CD4-positive, CD25-positive, alpha-beta regulatory T cell (primary cell): ENCODE results near the gene PPP2R3C. TPM values are rescaled to one million over a fixed set of nuclear protein-coding genes. Genes with fewer than 3 reads are reported as not detected.

Experiments used
- ATAC-seq, 2 donors: fragments of 150-1000 bp; cut with Tn5 transposase; one replicate each; pipeline ENCODE4 v1.10.0; 2021; ENCODE audit warnings: low read depth in 2 of 2, moderate number of reproducible peaks in 2 of 2, moderate library complexity in 1 of 2
- DNase-seq, 3 donors: peaks; one replicate each; pipeline versions ENCODE4 v3.0.0 to v3.0.0-alpha.2; 2012 to 2022; ENCODE audit warnings: mixed read lengths in 1 of 3
- H3K27ac ChIP-seq: one replicate; pipeline ENCODE4 v1.7.0; 2013; ENCODE audit warnings: mild to moderate bottlenecking, low read length; ENCODE audit not compliant: insufficient read depth, poor library complexity, severe bottlenecking
- H3K27me3 ChIP-seq: one replicate; pipeline ENCODE4 v1.7.0; 2013; ENCODE audit warnings: low read length; ENCODE audit not compliant: control insufficient read depth, insufficient read depth
- H3K36me3 ChIP-seq: one replicate; pipeline ENCODE4 v1.7.0; 2013; ENCODE audit warnings: mild to moderate bottlenecking, low read length, moderate library complexity; ENCODE audit not compliant: control insufficient read depth, insufficient read depth
- H3K4me1 ChIP-seq: 2 replicates; pipeline ENCODE4 v1.7.0; 2013; ENCODE audit warnings: mild to moderate bottlenecking, low read length; ENCODE audit not compliant: insufficient read depth, control insufficient read depth, poor library complexity, severe bottlenecking
- H3K4me3 ChIP-seq: one replicate; pipeline ENCODE4 v1.7.0; 2013; ENCODE audit warnings: low read depth, mild to moderate bottlenecking, low read length, moderate library complexity
- H3K9me3 ChIP-seq, 2 experiments: 1 replicate in 1 of 2; 2 replicates in 1 of 2; pipeline ENCODE4 v1.7.0; 2013; ENCODE audit warnings: low read length in 2 of 2, mild to moderate bottlenecking in 1 of 2, moderate library complexity in 1 of 2; ENCODE audit not compliant: control insufficient read depth in 2 of 2
- H3K27ac Mint-ChIP-seq, 3 donors: one replicate each; pipeline ENCODE4 v1.8.0; 2020 to 2022; ENCODE audit warnings: mild to moderate bottlenecking in 3 of 3, mixed read lengths in 3 of 3, moderate library complexity in 2 of 3
- H3K27me3 Mint-ChIP-seq: one replicate; pipeline ENCODE4 v1.8.0; 2022; ENCODE audit warnings: mild to moderate bottlenecking, mixed read lengths
- H3K36me3 Mint-ChIP-seq: one replicate; pipeline ENCODE4 v1.8.0; 2020; ENCODE audit warnings: mixed read lengths
- H3K4me1 Mint-ChIP-seq, 4 donors: one replicate each; pipeline ENCODE4 v1.8.0; 2020 to 2022; ENCODE audit warnings: mixed read lengths in 4 of 4, mild to moderate bottlenecking in 1 of 4
- H3K4me3 Mint-ChIP-seq, 4 donors: one replicate each; pipeline ENCODE4 v1.8.0; 2020 to 2022; ENCODE audit warnings: mild to moderate bottlenecking in 4 of 4, mixed read lengths in 4 of 4, moderate library complexity in 3 of 4
- H3K9me3 Mint-ChIP-seq, 7 donors: one replicate each; pipeline ENCODE4 v1.8.0; 2020 to 2022; ENCODE audit warnings: mixed read lengths in 7 of 7, mild to moderate bottlenecking in 3 of 7, moderate library complexity in 2 of 7
- polyA plus RNA-seq, 4 donors: library from polyadenylated mRNA; unstranded; fragments of 300-500 nt; fragmentation: Illumina TruSeq; gene quantifications; one replicate each; pipeline ENCODE4 v1.2.3, GENCODE V29; 2021
- total RNA-seq: library from RNA; stranded (reverse); gene quantifications from one replicate; pipeline ENCODE4 v1.2.3, GENCODE V29; 2022

Gene PPP2R3C
- total RNA-seq (52.6 TPM), polyA plus RNA-seq (100 to 1,000 TPM in 1 of 4 donors, 10 to 100 TPM in 3; 81.5 to 100 (median 89.3) TPM)

DNA sequence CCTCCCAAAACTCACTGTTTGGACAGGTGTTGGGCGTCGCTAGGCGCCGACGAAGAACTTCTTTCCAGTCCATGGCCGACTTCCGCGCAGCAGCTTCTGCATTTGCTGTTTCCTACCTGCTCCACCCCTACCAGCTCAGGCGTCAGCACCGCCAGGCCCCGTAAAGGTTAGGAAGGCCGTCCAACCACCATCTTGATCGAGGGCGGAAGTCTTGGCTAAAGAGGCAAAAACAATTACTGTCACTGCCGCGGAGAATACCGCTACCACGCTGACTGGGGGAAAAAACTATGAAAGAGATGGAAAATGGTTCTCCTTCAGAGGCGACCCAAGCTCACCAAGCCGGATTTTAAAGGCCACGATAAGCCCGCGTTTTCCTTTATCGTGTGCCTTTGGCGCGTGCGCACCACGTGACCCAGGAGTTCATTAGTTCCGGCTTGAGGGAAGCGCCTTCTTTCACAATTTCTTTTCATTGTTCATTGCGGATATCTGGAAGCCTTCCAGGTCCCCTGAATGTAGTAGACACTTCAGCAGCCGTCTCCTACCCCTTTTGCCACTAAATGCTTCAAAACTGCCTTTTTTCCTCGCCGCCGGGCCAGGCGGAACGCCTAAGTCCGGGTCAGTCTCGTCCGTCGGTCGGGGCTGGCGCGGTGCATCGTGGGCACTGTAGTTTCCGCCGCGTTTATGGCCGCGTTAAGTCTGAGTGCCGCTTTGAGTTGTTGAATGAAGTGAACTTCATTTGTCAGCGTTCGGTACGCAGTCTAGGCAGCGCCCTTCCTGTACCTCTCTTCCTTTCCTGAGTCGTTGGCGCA is at the start of gene PPP2R3C, which contains the start of gene PRORP:
TSS of gene PPP2R3C (minus strand) at position 104 of the 809 bp plus-strand sequence. CDS start at position 73, 31 bp downstream.
TSS of gene PRORP (plus strand) at position 666 of the 809 bp plus-strand sequence. CDS start 694 bp downstream, outside the sequence.
- peaks cover 8% of the 10 kb centered on the region for H3K36me3 ChIP-seq
- Mint-ChIP-seq H3K9me3 (no peaks in the 10 kb centered on the region), H3K4me1 (peaks cover 18 to 86% (median 51%) of the 10 kb centered on the region in 4 donors), H3K27me3 (peaks cover 9% of the 10 kb centered on the region), H3K27ac (peak within 1 kb of the TSS; percentile 99 to 100 (median 100)), H3K4me3 (peak within 1 kb of the TSS; percentile 94 to 100 (median 99)), H3K36me3 (peaks cover 23% of the 10 kb centered on the region)
- peak within 1 kb of the TSS; percentile 99 for H3K4me3 ChIP-seq
- peaks cover 56% of the 10 kb centered on the region for H3K4me1 ChIP-seq
- no peaks in the 10 kb centered on the region for H3K9me3 ChIP-seq
- peak; percentile 87 to 90 for ATAC-seq
- H3K27ac ChIP-seq = peak within 1 kb of the TSS; percentile 100
- no peaks in the 10 kb centered on the region for H3K27me3 ChIP-seq
- DNase-seq = peak; percentile 91 to 97 (median 93)

DNA sequence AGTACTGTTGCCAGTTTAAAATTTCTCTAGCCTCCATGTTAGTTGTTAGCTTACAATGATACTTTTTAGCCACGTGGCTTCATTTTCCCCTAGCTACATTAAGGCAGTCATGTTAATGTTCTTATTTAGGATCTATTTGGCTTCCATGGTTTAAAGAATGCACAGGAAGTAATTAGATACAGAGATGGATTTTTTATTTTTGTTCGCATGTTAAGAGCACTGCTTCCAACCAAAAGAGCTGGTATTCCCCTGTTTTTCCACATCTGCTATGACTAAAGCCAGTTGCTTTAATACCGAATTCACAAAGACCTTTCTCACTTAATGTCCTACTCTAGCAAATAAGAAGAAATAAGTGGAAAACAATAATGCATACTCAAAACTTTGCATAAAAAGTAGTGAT is 45.7 kb upstream of the PPP2R3C start:
- Mint-ChIP-seq H3K27ac (no peak overlapping the region), H3K9me3 (peaks cover 0 to 7% (median 0%) of the 10 kb centered on the region in 7 donors), H3K4me1 (peaks cover 9 to 24% (median 20%) of the 10 kb centered on the region in 4 donors), H3K4me3 (no peak overlapping the region), H3K36me3 (peaks cover 41% of the 10 kb centered on the region), H3K27me3 (no peaks in the 10 kb centered on the region)
- Histone ChIP-seq H3K9me3 (no peaks in the 10 kb centered on the region), H3K27ac (no peak overlapping the region), H3K27me3 (no peaks in the 10 kb centered on the region), H3K4me3 (no peak overlapping the region), H3K36me3 (peaks cover 26% of the 10 kb centered on the region), H3K4me1 (no peaks in the 10 kb centered on the region)
- ATAC-seq = no peak
- no peak for DNase-seq

DNA sequence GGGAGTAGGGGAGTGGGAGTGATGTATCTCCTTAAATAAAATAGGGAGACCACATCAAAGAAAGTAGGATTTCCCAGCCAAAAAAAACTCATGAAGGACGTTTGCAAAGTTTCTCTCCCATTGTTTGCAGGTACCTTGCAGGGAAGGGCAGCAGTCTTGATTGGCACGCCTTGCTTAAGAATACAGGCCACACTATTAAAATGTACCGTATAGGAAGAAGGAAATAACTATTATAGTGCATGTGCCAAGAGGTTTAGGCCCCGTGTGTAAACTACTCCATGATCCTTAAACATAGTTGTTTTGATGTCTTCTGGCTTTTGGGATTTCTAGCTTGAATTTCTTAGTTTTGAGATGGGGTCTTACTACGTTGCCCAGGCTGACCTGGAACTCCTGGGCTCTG is 43.1 kb upstream of the PPP2R3C start:
- no peak overlapping the region for H3K27ac ChIP-seq
- H3K4me3 Mint-ChIP-seq = no peak overlapping the region
- peaks cover 4% of the 10 kb centered on the region for H3K4me1 ChIP-seq
- H3K9me3 Mint-ChIP-seq = peaks cover 0 to 6% (median 0%) of the 10 kb centered on the region in 7 donors
- ATAC-seq (no peak), DNase-seq (no peak)
- H3K36me3 Mint-ChIP-seq = peaks cover 40% of the 10 kb centered on the region
- H3K27ac Mint-ChIP-seq = peak overlapping the region in 1 of 3 donors; percentile 70
- H3K36me3 ChIP-seq = peaks cover 27% of the 10 kb centered on the region
- H3K4me1 Mint-ChIP-seq = peaks cover 24 to 44% (median 33%) of the 10 kb centered on the region in 4 donors
- H3K9me3 ChIP-seq = no peaks in the 10 kb centered on the region
- no peaks in the 10 kb centered on the region for H3K27me3 Mint-ChIP-seq
- no peaks in the 10 kb centered on the region for H3K27me3 ChIP-seq
- H3K4me3 ChIP-seq = no peak overlapping the region

DNA sequence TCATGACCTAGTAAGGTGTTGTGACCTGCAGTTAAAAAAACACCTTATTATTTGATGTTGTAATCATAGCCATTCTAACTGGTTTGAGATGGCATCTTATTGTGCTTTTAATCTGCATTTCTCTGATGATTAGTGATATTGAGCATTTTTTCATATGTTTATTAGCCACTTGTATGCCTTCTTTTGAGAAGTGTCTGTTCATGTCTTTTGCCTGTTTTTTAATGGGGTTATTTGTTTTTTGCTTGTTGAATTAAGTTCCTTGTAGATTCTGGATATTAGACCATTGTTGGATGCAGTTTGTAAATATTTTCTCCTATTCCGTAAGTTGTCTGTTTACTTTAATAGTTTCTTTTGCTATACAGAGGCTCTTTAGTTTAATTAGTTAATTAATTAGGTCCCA is 41.6 kb upstream of the PPP2R3C start:
- Mint-ChIP-seq H3K4me1 (peaks cover 27 to 48% (median 33%) of the 10 kb centered on the region in 4 donors), H3K27ac (no peak overlapping the region), H3K27me3 (no peaks in the 10 kb centered on the region), H3K9me3 (no peaks in the 10 kb centered on the region), H3K4me3 (no peak overlapping the region), H3K36me3 (peaks cover 40% of the 10 kb centered on the region)
- H3K4me3 ChIP-seq = no peak overlapping the region
- ATAC-seq = no peak
- H3K4me1 ChIP-seq = peaks cover 4% of the 10 kb centered on the region
- H3K36me3 ChIP-seq = peaks cover 35% of the 10 kb centered on the region
- H3K27ac ChIP-seq = no peak overlapping the region
- no peaks in the 10 kb centered on the region for H3K27me3 ChIP-seq
- no peak for DNase-seq
- no peaks in the 10 kb centered on the region for H3K9me3 ChIP-seq

DNA sequence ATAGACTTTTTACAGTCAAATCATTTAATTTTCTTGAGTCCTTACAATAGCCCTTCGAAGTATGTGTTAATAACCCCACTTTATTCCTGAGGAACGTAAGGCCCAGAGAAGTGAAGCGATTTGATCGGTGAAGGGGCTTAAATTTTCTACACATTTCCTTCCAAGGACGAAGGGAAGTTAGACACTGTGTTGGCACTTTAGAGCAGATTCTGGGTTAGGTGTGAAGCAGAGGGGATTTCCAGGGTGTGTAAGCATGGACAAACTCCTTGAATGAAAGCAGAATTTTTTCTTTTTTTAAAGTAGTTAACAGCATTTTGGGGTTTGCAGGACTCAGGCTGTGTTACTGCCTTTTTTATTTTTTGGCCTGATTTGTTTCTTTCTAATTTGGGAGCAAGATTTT is 39.4 kb upstream of the PPP2R3C start:
- Mint-ChIP-seq H3K27me3 (no peaks in the 10 kb centered on the region), H3K4me1 (peaks cover 33 to 52% (median 37%) of the 10 kb centered on the region in 4 donors), H3K4me3 (no peak overlapping the region), H3K9me3 (no peaks in the 10 kb centered on the region), H3K27ac (peak overlapping the region in 2 of 3 donors; percentile 26 to 40), H3K36me3 (peaks cover 34% of the 10 kb centered on the region)
- peak overlapping the region; percentile 2 for H3K27ac ChIP-seq
- H3K36me3 ChIP-seq = peaks cover 31% of the 10 kb centered on the region
- no peak overlapping the region for H3K4me3 ChIP-seq
- DNase-seq (no peak), ATAC-seq (peak in 1 of 2 donors; percentile 34)
- H3K4me1 ChIP-seq = peaks cover 8% of the 10 kb centered on the region
- H3K9me3 ChIP-seq = no peaks in the 10 kb centered on the region
- no peaks in the 10 kb centered on the region for H3K27me3 ChIP-seq

DNA sequence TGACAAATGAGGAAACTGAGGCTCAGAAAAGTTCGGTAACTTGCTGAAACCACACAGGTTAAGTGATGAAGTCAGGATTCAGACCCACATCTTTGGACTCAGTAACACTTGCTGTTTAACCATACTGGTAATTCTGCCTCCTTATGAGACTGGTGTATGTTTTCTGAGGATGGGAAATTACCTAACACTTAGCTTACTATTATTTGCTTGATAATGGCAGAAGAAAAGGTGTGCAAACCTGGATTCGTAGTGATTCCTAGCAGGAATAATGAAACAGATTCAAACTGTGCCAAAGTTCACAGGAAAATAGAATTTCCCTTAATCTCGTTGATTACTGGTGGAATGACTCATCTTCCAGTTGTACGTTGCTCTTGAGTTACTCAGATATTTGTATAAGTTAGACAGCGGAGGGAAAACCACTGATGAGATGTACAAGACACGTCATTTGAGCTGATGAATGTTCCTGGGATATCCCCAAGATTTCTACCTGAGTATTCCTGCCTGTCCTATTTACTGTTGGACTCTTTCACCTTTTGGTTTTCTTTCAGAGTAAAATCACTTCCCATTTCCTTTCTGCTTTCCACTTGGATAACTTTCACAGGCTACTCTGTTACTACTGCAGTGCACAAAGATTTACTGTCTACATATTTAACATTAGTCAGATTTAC is 38.1 kb upstream of the PPP2R3C start:
- ATAC-seq = no peak
- H3K4me1 Mint-ChIP-seq = peaks cover 39 to 52% (median 43%) of the 10 kb centered on the region in 4 donors
- Histone ChIP-seq H3K27me3 (no peaks in the 10 kb centered on the region), H3K27ac (no peak overlapping the region), H3K36me3 (peaks cover 29% of the 10 kb centered on the region), H3K4me3 (no peak overlapping the region), H3K9me3 (no peaks in the 10 kb centered on the region), H3K4me1 (peaks cover 19% of the 10 kb centered on the region)
- H3K36me3 Mint-ChIP-seq = peaks cover 27% of the 10 kb centered on the region
- no peak for DNase-seq
- peak overlapping the region in 2 of 3 donors; percentile 10 to 55 for H3K27ac Mint-ChIP-seq
- no peaks in the 10 kb centered on the region for H3K9me3 Mint-ChIP-seq
- H3K4me3 Mint-ChIP-seq = no peak overlapping the region
- no peaks in the 10 kb centered on the region for H3K27me3 Mint-ChIP-seq

DNA sequence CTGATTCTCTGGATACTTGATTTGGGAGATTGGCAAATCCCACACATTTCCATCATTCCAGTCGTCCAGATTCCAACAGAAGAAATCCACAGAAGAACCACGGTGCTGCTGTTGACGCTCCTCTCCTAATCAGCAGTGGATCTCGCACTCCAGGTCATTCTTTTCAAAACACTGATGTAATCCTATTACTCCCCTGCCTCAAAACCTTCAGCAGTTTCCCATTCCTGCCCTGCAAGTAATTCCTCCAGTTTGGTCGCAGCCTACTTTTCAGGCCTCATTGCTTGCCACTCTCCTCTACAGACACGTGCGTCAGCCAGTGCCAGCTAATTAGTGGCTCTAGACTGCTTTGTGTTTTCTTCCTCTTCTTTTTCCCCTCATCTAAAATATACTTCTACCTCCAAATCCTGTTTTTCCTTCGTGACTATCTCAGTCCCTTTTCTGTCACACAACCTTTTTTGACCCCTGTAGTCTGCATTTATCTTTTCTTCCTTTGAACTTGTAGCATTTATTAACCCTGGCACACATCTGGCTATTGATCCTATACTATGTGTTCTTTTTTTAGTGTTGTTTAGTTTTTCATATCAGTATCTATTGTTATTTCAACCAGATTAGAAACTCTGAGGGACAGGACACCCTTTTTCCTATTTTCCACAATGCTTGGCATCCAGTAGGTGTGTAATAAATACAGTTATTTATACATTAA is 37.3 kb upstream of the PPP2R3C start:
- DNase-seq = no peak
- H3K4me1 ChIP-seq = peaks cover 19% of the 10 kb centered on the region
- H3K4me3 ChIP-seq = no peak overlapping the region
- H3K27ac ChIP-seq = no peak overlapping the region
- ATAC-seq = no peak
- Mint-ChIP-seq H3K4me3 (no peak overlapping the region), H3K9me3 (no peaks in the 10 kb centered on the region), H3K27ac (peak overlapping the region in 1 of 3 donors; percentile 7), H3K4me1 (peaks cover 42 to 56% (median 48%) of the 10 kb centered on the region in 4 donors), H3K36me3 (peaks cover 27% of the 10 kb centered on the region), H3K27me3 (no peaks in the 10 kb centered on the region)
- H3K9me3 ChIP-seq = no peaks in the 10 kb centered on the region
- H3K27me3 ChIP-seq = no peaks in the 10 kb centered on the region
- H3K36me3 ChIP-seq = peaks cover 23% of the 10 kb centered on the region
